ENCODE measurements around the gene RHBDL2.

- no peak for TF ChIP-seq CTCF (conservative IDR thresholded peaks at IDR 0.05)
- TF ChIP-seq EZH2 (IDR thresholded peaks at IDR 0.05; ENCODE audit: low read depth), result no peak
Observed at GRCh38 chr1:38918568-38918967, 23.1 kb downstream of the RHBDL2 start.
